WTC11 (cell line): ENCODE results near the gene TNFRSF1B.

ENCODE experiments used
- CREB1 ChIP-seq: sonication (generic); formaldehyde crosslinking; IDR thresholded peaks from 2 replicates; pipeline ENCODE4 v1.8.0; 2023; ENCODE audit warnings: mild to moderate bottlenecking, missing genetic modification reagents
- CREM ChIP-seq: sonication (generic); formaldehyde crosslinking; IDR thresholded peaks from 2 replicates; pipeline ENCODE4 v1.8.1; 2022; ENCODE audit warnings: mild to moderate bottlenecking, missing genetic modification reagents, moderate library complexity
- E2F1 ChIP-seq: sonication (generic); formaldehyde crosslinking; IDR thresholded peaks from 2 replicates; pipeline ENCODE4 v1.8.0; 2022; ENCODE audit warnings: mild to moderate bottlenecking, missing genetic modification reagents
- TF ChIP-seq, protein P1 (sequence below): sonication (generic); formaldehyde crosslinking; conservative IDR thresholded peaks from 2 replicates; pipeline ENCODE4 v1.8.1; 2022; ENCODE audit warnings: mild to moderate bottlenecking, missing genetic modification reagents
- TF ChIP-seq, protein P2 (sequence below): fragments of 200-600 bp; IDR thresholded peaks from 2 replicates; pipeline ENCODE4 v1.8.0; 2022; ENCODE audit warnings: antibody characterized with exemption

- no peak for TF ChIP-seq E2F1 (CRISPR knock-in tag)
- TF ChIP-seq, protein P1, sequence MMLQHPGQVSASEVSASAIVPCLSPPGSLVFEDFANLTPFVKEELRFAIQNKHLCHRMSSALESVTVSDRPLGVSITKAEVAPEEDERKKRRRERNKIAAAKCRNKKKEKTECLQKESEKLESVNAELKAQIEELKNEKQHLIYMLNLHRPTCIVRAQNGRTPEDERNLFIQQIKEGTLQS (CRISPR knock-in tag), result no peak
- no peak for TF ChIP-seq CREM
- TF ChIP-seq, protein P2, sequence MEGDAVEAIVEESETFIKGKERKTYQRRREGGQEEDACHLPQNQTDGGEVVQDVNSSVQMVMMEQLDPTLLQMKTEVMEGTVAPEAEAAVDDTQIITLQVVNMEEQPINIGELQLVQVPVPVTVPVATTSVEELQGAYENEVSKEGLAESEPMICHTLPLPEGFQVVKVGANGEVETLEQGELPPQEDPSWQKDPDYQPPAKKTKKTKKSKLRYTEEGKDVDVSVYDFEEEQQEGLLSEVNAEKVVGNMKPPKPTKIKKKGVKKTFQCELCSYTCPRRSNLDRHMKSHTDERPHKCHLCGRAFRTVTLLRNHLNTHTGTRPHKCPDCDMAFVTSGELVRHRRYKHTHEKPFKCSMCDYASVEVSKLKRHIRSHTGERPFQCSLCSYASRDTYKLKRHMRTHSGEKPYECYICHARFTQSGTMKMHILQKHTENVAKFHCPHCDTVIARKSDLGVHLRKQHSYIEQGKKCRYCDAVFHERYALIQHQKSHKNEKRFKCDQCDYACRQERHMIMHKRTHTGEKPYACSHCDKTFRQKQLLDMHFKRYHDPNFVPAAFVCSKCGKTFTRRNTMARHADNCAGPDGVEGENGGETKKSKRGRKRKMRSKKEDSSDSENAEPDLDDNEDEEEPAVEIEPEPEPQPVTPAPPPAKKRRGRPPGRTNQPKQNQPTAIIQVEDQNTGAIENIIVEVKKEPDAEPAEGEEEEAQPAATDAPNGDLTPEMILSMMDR, result no peak
- TF ChIP-seq CREB1 (CRISPR knock-in tag), result no peak
These were observed 30.7 kb downstream of the TNFRSF1B start for GRCh38 chr1:12197483-12197880.
